Heart left ventricle (tissue), 16 donors: ENCODE results near the gene LDAH. TPM values are rescaled to one million over a fixed set of nuclear protein-coding genes. Genes with fewer than 3 reads are reported as not detected.

Experiments
- ATAC-seq, 4 donors: fragments of 200-7000 bp; cut with Tn5 transposase; one replicate each; pipeline ENCODE4 v1.9.1; 2020 to 2022; ENCODE audit warnings: moderate library complexity in 4 of 4, mild to moderate bottlenecking in 3 of 4, moderate number of reproducible peaks in 1 of 4
- DNase-seq, 5 donors: peaks; one replicate each; pipeline ENCODE4 v3.0.0-alpha.2; 2020
- H3K27ac ChIP-seq, 12 donors: fragments of 200-600 bp; sonication (generic) in 4 of 12; one replicate each; pipeline versions ENCODE4 v1.5.0 to v1.8.0; 2016 to 2022; ENCODE audit warnings: mild to moderate bottlenecking in 2 of 12
- H3K27me3 ChIP-seq, 9 donors: fragments of 200-600 bp; sonication (generic) in 2 of 9; one replicate each; pipeline versions ENCODE4 v1.5.1 to v1.8.0; 2016 to 2022; ENCODE audit warnings: mild to moderate bottlenecking in 3 of 9
- H3K36me3 ChIP-seq, 9 donors: fragments of 200-600 bp; sonication (generic) in 2 of 9; one replicate each; pipeline versions ENCODE4 v1.5.0 to v1.8.0; 2018 to 2022; ENCODE audit warnings: mild to moderate bottlenecking in 2 of 9
- H3K4me1 ChIP-seq, 12 donors: fragments of 200-600 bp; sonication (generic) in 4 of 12; one replicate each; pipeline versions ENCODE4 v1.5.0 to v1.8.0; 2016 to 2022; ENCODE audit warnings: mild to moderate bottlenecking in 3 of 12
- H3K4me3 ChIP-seq, 12 donors: fragments of 200-600 bp; sonication (generic) in 4 of 12; one replicate each; pipeline versions ENCODE4 v1.5.0 to v1.8.0; 2017 to 2022; ENCODE audit warnings: mild to moderate bottlenecking in 9 of 12, moderate library complexity in 4 of 12
- H3K9me3 ChIP-seq, 12 donors: fragments of 200-600 bp; sonication (generic) in 4 of 12; one replicate each; pipeline versions ENCODE4 v1.5.0 to v1.8.0; 2016 to 2022; ENCODE audit warnings: mild to moderate bottlenecking in 1 of 12
- POLR2A ChIP-seq, 2 donors: fragments of 450-650 bp; IDR thresholded peaks; one replicate each; pipeline ENCODE4 v1.6.1; 2017; ENCODE audit warnings: antibody characterized with exemption in 2 of 2, mild to moderate bottlenecking in 2 of 2, moderate library complexity in 2 of 2
- WGBS, 4 donors: extraction: QIAGEN DNeasy Blood & Tissue Kit in 2 of 4; methylation state at CpG; one replicate each; pipeline versions ENCODE4 v1.1.5 to v1.1.7; 2013 to 2018; 5-methylcytosine and 5-hydroxymethylcytosine counted together
- intact Hi-C, 10 donors: fragments of 100-400 bp; cut with DNase I; formaldehyde crosslinking; loops; one replicate each; pipeline versions ENCODE4 v1.11.1 to v1.14.2; 2022
- polyA plus RNA-seq, 2 donors: library from polyadenylated mRNA; stranded (reverse); fragments of 200-250 nt; gene quantifications; one replicate each; pipeline ENCODE4 v1.2.3, GENCODE V29; 2013
- total RNA-seq, 9 donors: library from RNA; depleted of rRNA in 2 of 9; stranded (reverse); fragments of >200 nt in 2 of 9; fragmentation: NEBNext Ultra II Directional in 3 of 9; extraction: Animal tissue kit (Norgen Biotek cat#: 25700) in 3 of 9; gene quantifications; one replicate each; pipeline versions ENCODE4 v1.1.0 to v1.2.4, GENCODE V29; 2016 to 2023
- TF ChIP-seq, protein P1 (sequence below), 12 donors: fragments of 200-600 bp; sonication (generic) in 4 of 12; IDR thresholded peaks; one replicate each; pipeline versions ENCODE4 v1.5.0 to v1.8.0; 2018 to 2022; ENCODE audit warnings: antibody characterized with exemption in 12 of 12, mild to moderate bottlenecking in 5 of 12
- donor health status: ischemic (EF 13 %, LVEDD 7.1; RV severe dilation, severe dysfunction).
- donor health status: healthy with polysubstance abuse.
- donor health status: DM: no; HTN: yes; CAD: no.
- donor health status: DM: no; HTN: no; CAD: no.
- donor health status: ischemic (EF 25% LVEDD 6.9; RV normal size, moderate dysfunction).
- donor health status: ischemic (EF 25% LVEDD 5.7; RV mildly dilated, moderate dysfunction).
- donor health status: healthy.
- donor health status: DM: yes; HTN: yes; CAD: no.
- donor health status: ischemic (EF 35%, LVEDD 5.7; RV mildly dilated, moderate dysfunction).
- donor health status: nonischemic (EF 11% LVEDD 7.7; RV severe dilation, severe dysfunction).
- donor health status: DM: yes; HTN: yes; CAD: no.
- donor health status: PGD.
- donor health status: ischemic (EF 29% LVEDD 5.4; RV normal size, mild dysfunction).
- donor health status: nonischemic (EF 23%, LVEDD 6.1; RV moderate dilation, normal function).

LDAH gene
- total and polyA plus RNA-seq, 11 donors: 2.2 to 13.2 (median 6.7) TPM

DNA sequence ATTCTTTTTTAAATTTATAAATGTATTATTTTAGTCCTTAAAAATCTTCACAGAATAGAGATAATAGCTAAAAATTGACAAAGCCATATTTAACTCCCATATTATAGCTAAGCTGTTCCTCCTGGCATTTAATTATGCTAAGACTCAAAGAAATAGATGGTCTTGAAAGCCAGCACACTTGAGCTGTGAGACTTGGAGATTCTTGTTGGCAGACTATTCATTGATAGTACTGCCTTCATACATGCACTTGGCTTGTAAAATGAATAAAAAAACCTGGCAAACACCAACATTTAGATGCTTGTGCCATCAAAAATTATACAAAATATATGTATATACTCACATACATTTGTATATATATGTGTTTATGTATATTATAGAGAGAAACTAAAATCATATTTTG lies 9.7 kb upstream of the LDAH start:
- Histone ChIP-seq H3K4me3 (no peak overlapping the region), H3K27ac (no peak overlapping the region), H3K36me3 (no peaks in the 10 kb centered on the region), H3K4me1 (no peaks in the 10 kb centered on the region), H3K27me3 (peaks cover 0 to 27% (median 0%) of the 10 kb centered on the region in 9 donors), H3K9me3 (no peaks in the 10 kb centered on the region)
- DNase-seq (no peak), ATAC-seq (no peak)
- intact Hi-C loops: no loop called here
- TF ChIP-seq, protein P1, sequence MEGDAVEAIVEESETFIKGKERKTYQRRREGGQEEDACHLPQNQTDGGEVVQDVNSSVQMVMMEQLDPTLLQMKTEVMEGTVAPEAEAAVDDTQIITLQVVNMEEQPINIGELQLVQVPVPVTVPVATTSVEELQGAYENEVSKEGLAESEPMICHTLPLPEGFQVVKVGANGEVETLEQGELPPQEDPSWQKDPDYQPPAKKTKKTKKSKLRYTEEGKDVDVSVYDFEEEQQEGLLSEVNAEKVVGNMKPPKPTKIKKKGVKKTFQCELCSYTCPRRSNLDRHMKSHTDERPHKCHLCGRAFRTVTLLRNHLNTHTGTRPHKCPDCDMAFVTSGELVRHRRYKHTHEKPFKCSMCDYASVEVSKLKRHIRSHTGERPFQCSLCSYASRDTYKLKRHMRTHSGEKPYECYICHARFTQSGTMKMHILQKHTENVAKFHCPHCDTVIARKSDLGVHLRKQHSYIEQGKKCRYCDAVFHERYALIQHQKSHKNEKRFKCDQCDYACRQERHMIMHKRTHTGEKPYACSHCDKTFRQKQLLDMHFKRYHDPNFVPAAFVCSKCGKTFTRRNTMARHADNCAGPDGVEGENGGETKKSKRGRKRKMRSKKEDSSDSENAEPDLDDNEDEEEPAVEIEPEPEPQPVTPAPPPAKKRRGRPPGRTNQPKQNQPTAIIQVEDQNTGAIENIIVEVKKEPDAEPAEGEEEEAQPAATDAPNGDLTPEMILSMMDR (IDR thresholded peaks at IDR 0.05): no peak
- no peak for TF ChIP-seq POLR2A (IDR thresholded peaks at IDR 0.05)

DNA sequence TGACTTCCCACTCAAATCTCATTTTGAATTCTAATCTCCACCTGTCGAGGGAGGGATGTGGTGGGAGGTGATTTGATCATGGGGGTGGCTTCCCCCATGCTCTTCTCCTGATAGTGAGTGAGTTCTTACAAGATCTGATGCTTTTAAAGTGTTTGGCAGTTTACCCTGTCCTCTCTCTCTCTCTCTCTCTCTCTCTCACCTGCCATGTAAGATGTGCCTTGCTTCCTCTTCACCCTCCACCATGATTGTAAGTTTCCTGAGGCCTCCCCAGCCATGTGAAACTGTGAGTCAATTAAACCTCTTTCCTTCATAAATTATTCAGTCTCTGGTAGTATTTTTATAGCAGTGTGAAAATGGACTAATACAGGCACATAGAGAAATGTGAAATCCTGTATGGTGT lies 7.0 kb upstream of the LDAH start:
- no peaks in the 10 kb centered on the region for H3K4me1 ChIP-seq
- no peak overlapping the region for H3K4me3 ChIP-seq
- intact Hi-C loops: loop anchor here in 2 of 10 donors (5.0 to 10.0 kb wide), 2 partner anchors 165 to 173 kb away; partner anchors contain the start of gene GDF7 (in 1 of the 2)
- no peaks in the 10 kb centered on the region for H3K9me3 ChIP-seq
- H3K27me3 ChIP-seq: peaks cover 0 to 15% (median 0%) of the 10 kb centered on the region in 9 donors
- H3K36me3 ChIP-seq: no peaks in the 10 kb centered on the region
- WGBS, 4 donors: 14 to 27% (median 22%) methylated on average over 1 of the region's 1 CpG
- TF ChIP-seq, protein P1 (IDR thresholded peaks at IDR 0.05): no peak
- TF ChIP-seq POLR2A (IDR thresholded peaks at IDR 0.05): no peak
- H3K27ac ChIP-seq: no peak overlapping the region
- DNase-seq (no peak), ATAC-seq (no peak)

DNA sequence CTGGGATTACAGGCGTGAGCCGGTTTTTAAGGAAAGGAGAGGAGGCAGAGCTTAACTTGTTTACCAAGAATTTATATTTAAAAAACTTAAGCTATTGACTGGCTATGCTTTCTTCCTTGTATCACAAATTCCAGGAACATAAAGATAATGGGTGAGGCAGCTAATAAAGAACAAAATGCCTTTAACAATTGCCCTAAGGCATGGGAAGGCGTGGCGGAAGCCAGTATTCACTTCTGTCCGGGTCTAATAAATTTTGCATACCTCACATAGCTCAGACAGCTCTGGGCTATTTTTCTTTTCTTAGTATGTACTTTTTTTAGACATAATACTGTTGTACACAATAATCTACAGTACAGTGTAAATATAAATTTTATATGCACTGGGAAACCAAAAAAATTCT lies 1.0 kb upstream of the LDAH start:
- H3K4me1 ChIP-seq: peaks cover 0 to 9% (median 2%) of the 10 kb centered on the region in 12 donors
- no peaks in the 10 kb centered on the region for H3K27me3 ChIP-seq
- no peak overlapping the region for H3K4me3 ChIP-seq
- TF ChIP-seq, protein P1 (IDR thresholded peaks at IDR 0.05): no peak
- no peak for TF ChIP-seq POLR2A (IDR thresholded peaks at IDR 0.05)
- WGBS, 4 donors: 80 to 88% (median 81%) methylated on average over 5 of the region's 5 CpGs
- no peaks in the 10 kb centered on the region for H3K9me3 ChIP-seq
- no peaks in the 10 kb centered on the region for H3K36me3 ChIP-seq
- intact Hi-C loops: loop anchor here in 2 of 10 donors (5.0 to 10.0 kb wide), 2 partner anchors 159 to 162 kb away; partner anchors contain the start of gene GDF7 (in 1 of the 2)
- no peak overlapping the region for H3K27ac ChIP-seq
- ATAC-seq (no peak), DNase-seq (no peak)

DNA sequence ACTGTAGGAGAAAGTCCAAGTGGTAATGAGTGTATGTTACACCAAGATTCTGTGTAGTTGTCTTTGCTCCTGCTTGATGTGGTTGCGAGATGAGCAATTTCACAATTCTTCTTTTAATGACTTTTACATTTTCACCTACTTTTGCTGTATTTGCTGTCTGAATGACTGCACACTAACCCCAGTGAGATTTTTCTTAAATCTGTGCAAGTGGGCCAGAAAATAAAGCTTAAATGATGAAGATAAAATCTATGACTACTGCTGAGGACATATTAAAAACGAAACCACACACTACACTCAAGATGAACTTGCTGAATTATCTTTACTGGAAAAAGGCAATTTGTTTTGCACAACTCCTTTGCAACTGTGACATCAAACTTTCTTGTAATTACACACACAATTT lies 4.1 kb downstream of the LDAH start:
- Histone ChIP-seq H3K36me3 (no peaks in the 10 kb centered on the region), H3K4me1 (peaks cover 0 to 12% (median 2%) of the 10 kb centered on the region in 12 donors), H3K27ac (no peak overlapping the region), H3K9me3 (no peaks in the 10 kb centered on the region), H3K27me3 (no peaks in the 10 kb centered on the region), H3K4me3 (no peak overlapping the region)
- no peak for TF ChIP-seq POLR2A (IDR thresholded peaks at IDR 0.05)
- TF ChIP-seq, protein P1 (IDR thresholded peaks at IDR 0.05): no peak
- DNase-seq (no peak), ATAC-seq (no peak)
- intact Hi-C loops: no loop called here
- 82 to 95% (median 87%) methylated on average over 2 of the region's 2 CpGs for WGBS, 4 donors
